Measurements from ENCODE around the gene MT1B. TPM values are rescaled to one million over a fixed set of nuclear protein-coding genes. Genes with fewer than 3 reads are reported as not detected.
"Not testable (repeated sequence)": the region's sequence is repeated elsewhere in the genome, so short reads cannot be mapped to it uniquely, and the experiment has no call there.

MT1B gene
- total RNA-seq, 1 donor from 2014 or later = not detected

DNA sequence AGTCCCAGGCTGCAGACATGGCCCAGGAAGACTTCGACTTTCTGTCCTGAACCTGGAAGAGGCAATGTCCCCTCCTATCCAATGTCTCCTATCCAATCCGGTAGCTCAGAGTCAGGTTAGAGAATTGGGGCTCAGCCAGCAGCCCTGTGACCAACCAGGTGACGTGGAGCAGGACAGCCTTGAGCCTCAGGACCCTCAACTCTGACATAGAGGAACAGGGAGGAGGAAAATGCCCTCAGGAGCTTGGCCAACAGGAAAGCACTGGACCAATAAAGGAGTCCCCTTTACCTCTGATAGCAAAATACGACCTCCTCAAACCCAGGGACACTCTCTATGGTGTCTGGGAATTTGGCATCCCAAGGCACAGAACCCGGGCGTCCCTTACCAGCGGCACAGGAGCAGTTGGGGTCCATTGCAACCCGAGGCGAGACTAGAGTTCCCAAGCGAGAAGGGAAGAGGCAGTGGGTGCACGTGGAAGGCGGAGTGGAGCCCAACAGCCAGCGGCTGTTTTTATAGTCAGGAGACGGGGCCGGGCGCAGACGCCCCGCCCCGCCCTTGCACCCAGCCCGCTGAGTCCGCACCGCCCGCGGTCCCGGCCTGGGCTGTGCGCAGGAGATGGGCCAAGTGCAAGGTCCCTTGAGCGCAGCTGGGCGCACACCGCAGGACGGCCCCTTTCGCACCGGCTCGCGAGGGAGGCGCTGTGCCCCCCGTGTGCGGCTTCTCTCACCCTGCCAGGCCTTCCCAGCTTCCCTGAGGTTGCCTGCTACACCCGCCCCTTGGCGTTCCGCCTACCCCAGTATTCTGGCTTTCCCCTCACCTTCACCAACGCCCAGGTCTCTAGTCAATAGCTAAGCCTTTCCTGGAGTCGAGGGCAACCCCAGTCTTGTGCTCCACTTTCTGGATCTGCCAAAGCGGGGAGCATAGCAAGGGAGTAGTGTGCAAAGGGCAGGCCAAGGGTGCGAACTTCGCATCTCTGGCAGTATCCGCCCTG, 16.2 kb downstream of the MT1B start, which contains the start of gene MT1G:
TSS of gene MT1G (minus strand) at position 485 of the 991 bp plus-strand sequence. CDS start at position 413, 72 bp downstream.
- Mint-ChIP-seq H3K4me1 (ENCODE audit: unreplicated experiment) (peaks cover 2% of the 10 kb centered on the region), H3K27ac (ENCODE audit: unreplicated experiment) (no peak within 1 kb of the TSS), H3K36me3 (ENCODE audit: unreplicated experiment) (no peaks in the 10 kb centered on the region), H3K9me3 (ENCODE audit: unreplicated experiment) (no peaks in the 10 kb centered on the region), H3K27me3 (ENCODE audit: unreplicated experiment) (peaks cover 57% of the 10 kb centered on the region), H3K4me3 (ENCODE audit: unreplicated experiment) (no peak within 1 kb of the TSS)
- TF ChIP-seq, protein P1, sequence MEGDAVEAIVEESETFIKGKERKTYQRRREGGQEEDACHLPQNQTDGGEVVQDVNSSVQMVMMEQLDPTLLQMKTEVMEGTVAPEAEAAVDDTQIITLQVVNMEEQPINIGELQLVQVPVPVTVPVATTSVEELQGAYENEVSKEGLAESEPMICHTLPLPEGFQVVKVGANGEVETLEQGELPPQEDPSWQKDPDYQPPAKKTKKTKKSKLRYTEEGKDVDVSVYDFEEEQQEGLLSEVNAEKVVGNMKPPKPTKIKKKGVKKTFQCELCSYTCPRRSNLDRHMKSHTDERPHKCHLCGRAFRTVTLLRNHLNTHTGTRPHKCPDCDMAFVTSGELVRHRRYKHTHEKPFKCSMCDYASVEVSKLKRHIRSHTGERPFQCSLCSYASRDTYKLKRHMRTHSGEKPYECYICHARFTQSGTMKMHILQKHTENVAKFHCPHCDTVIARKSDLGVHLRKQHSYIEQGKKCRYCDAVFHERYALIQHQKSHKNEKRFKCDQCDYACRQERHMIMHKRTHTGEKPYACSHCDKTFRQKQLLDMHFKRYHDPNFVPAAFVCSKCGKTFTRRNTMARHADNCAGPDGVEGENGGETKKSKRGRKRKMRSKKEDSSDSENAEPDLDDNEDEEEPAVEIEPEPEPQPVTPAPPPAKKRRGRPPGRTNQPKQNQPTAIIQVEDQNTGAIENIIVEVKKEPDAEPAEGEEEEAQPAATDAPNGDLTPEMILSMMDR (IDR thresholded peaks at IDR 0.05) = no peak
- DNase-seq (ENCODE audit: extremely low spot score, unreplicated experiment) = no peak

DNA sequence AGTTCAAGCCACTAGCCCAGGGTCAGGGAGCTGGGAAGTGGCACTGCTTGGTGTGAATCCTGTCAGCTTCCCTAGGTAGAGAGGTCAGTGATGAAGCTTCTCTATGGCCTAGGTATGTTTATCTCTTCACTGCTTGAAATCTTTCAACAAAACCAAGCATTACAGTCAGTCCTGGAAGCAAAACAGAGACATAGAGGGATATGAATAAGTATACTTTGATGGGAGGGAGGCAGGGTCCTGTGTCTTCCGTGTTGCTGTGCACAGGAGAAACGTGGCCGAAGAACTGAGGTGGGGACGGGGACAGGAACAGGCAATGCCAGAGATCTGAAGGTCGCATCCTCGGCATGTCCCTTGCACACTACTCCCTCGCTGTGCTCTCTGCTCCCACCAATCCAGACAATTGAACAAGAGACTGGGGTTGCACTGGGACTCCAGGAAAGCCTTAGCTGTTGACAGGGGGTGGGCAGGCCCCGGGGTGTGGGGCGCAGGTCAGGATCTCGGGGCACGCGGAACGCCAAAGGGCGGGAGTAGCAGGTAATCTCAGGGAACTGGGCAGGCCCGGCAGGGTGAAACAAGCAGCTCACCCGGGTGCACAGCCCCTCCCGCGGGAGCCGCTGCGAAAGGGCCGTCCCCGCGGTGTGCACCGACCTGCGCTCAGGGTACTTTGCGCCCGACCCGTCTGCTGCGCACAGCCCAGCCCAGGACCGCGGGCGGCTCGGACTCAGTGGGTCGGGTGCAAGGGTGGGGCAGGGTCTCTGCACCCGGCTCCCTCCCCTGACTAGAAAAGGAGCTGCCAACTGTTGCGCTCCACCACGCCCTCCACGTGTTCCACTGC, 17.5 kb downstream of the MT1B start, which contains the start of gene MT1H:
TSS of gene MT1H (plus strand) at position 810 of the 835 bp plus-strand sequence. CDS start 71 bp downstream, outside the sequence.
- no peak within 1 kb of the TSS for H3K27ac Mint-ChIP-seq (ENCODE audit: unreplicated experiment)
- no peaks in the 10 kb centered on the region for H3K36me3 Mint-ChIP-seq (ENCODE audit: unreplicated experiment)
- no peaks in the 10 kb centered on the region for H3K9me3 Mint-ChIP-seq (ENCODE audit: unreplicated experiment)
- no peak within 1 kb of the TSS for H3K4me3 Mint-ChIP-seq (ENCODE audit: unreplicated experiment)
- peaks cover 48% of the 10 kb centered on the region for H3K27me3 Mint-ChIP-seq (ENCODE audit: unreplicated experiment)
- H3K4me1 Mint-ChIP-seq (ENCODE audit: unreplicated experiment) = no peaks in the 10 kb centered on the region
- DNase-seq (ENCODE audit: extremely low spot score, unreplicated experiment) = no peak
- TF ChIP-seq, protein P1 (IDR thresholded peaks at IDR 0.05) = no peak

DNA sequence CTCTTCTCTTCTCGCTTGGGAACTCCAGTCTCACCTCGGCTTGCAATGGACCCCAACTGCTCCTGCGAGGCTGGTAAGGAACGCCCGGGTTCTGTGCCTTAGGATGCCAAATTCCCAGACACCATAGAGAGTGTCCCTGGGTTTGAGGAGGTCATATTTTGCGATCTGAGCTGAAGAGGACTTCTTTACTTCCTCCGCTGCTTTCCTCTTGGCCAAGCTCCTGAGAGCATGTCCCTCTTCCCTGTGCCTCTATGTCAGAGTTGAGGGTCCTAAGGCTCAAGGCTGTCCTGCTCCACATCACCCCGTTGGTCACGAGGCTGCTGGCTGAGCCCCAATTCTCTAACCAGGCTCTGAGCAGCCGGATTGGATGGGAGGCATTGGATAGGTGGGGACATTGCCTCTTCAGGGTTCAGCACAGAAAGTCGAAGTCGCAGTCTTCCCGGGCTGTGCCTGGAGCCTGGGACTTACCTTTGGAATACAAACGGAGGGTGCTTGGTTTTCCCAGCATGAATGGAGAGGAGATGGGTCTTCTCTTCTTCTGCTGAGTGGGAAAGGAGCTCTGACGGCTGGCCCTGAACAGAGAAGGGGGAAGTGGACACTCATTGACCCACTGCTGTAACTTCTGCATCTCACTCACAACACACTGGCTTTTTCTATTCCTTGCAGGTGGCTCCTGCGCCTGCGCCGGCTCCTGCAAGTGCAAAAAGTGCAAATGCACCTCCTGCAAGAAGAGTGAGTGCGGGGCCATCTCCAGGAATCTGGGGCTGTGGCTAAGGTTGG, 18.3 kb downstream of the MT1B start:
- no peak overlapping the region for H3K27ac Mint-ChIP-seq (ENCODE audit: unreplicated experiment)
- no peak for DNase-seq (ENCODE audit: extremely low spot score, unreplicated experiment)
- TF ChIP-seq, protein P1 (IDR thresholded peaks at IDR 0.05) = no peak

DNA sequence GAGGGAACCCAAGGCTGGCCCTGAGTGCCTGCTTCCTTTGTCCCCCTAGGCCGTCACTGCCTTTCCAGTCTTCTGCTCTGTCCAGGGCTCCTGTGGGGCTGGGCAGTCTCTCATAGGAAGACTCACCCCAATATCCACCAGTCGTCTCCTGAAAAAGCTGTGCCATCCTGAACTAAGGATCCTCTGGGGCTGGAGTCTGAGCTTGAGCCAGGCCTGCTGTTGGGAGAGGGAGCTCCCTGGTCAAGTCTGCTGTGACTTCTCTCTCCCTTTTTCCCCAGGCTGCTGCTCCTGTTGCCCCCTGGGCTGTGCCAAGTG, 18.9 kb downstream of the MT1B start:
- Mint-ChIP-seq H3K27me3 (ENCODE audit: unreplicated experiment) (peaks cover 45% of the 10 kb centered on the region), H3K4me3 (ENCODE audit: unreplicated experiment) (no peak overlapping the region), H3K36me3 (ENCODE audit: unreplicated experiment) (no peaks in the 10 kb centered on the region), H3K9me3 (ENCODE audit: unreplicated experiment) (no peaks in the 10 kb centered on the region), H3K4me1 (ENCODE audit: unreplicated experiment) (peaks cover 4% of the 10 kb centered on the region), H3K27ac (ENCODE audit: unreplicated experiment) (no peak overlapping the region)
- TF ChIP-seq, protein P1 (IDR thresholded peaks at IDR 0.05) = no peak
- DNase-seq (ENCODE audit: extremely low spot score, unreplicated experiment) = no peak

More for the DNA sequence above, 18.3 kb downstream of the MT1B start:
- H3K27me3 Mint-ChIP-seq (ENCODE audit: unreplicated experiment) = peaks cover 45% of the 10 kb centered on the region
- H3K4me3 Mint-ChIP-seq (ENCODE audit: unreplicated experiment) = no peak overlapping the region
- H3K9me3 Mint-ChIP-seq (ENCODE audit: unreplicated experiment) = no peaks in the 10 kb centered on the region
- H3K36me3 Mint-ChIP-seq (ENCODE audit: unreplicated experiment) = no peaks in the 10 kb centered on the region
- no peaks in the 10 kb centered on the region for H3K4me1 Mint-ChIP-seq (ENCODE audit: unreplicated experiment)

DNA sequence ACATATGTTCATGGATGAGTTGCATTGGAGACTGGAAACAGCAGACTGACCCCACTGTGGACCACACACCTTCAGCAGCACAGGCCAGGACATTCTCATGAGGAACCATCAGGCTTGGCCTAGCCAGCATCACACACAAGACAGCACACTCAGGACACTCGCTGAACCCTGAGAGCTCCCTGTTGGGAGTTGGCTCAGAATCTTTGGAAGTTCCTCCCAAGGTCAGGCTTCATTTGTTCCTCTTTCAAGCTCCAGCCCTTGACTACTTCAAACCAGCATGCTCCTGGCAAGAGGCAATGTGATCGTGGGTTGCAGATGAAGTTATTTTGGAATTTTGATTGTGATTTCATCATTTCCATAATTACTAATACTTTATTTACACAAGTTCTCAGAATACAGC, 20.0 kb downstream of the MT1B start:
- peaks cover 36% of the 10 kb centered on the region for H3K27me3 Mint-ChIP-seq (ENCODE audit: unreplicated experiment)
- not testable (repeated sequence) for DNase-seq (ENCODE audit: extremely low spot score, unreplicated experiment)

DNA sequence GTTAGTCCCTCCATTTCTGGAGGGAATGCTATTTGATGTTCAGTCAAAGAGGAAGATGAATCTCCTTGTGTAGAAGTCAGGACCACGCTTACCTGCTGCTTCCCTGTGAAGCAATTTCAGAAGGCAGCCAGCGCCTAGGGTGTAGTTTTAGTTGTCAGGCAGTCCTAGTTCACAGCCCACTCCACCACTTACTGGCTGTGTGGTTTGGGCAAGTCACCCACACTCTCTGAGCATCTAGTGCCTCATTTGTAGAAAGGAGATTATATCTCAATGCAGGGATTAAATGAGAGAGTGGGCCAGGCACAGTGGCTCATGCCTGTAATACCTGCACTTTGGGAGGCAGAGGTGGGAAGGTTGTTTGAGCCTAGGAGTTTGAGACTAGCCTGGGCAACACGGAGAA, 20.5 kb downstream of the MT1B start:
- H3K4me1 Mint-ChIP-seq (ENCODE audit: unreplicated experiment); H3K9me3 Mint-ChIP-seq (ENCODE audit: unreplicated experiment): not testable (repeated sequence)
- H3K27me3 Mint-ChIP-seq (ENCODE audit: unreplicated experiment) = peaks cover 33% of the 10 kb centered on the region

More for the DNA sequence above, 20.0 kb downstream of the MT1B start:
- not testable (repeated sequence) for H3K4me3 Mint-ChIP-seq (ENCODE audit: unreplicated experiment); H3K36me3 Mint-ChIP-seq (ENCODE audit: unreplicated experiment); H3K4me1 Mint-ChIP-seq (ENCODE audit: unreplicated experiment); H3K27ac Mint-ChIP-seq (ENCODE audit: unreplicated experiment); H3K9me3 Mint-ChIP-seq (ENCODE audit: unreplicated experiment)

More for the DNA sequence above, 20.5 kb downstream of the MT1B start:
- H3K27ac Mint-ChIP-seq (ENCODE audit: unreplicated experiment); H3K36me3 Mint-ChIP-seq (ENCODE audit: unreplicated experiment); H3K4me3 Mint-ChIP-seq (ENCODE audit: unreplicated experiment); DNase-seq (ENCODE audit: extremely low spot score, unreplicated experiment): not testable (repeated sequence)

All from osteocyte (in vitro differentiated cells).